Activated effector memory CD4-positive, alpha-beta T cell treated with Interleukin-2 at 50 U/mL for 16 hours (primary cell): ENCODE results near the gene PDE4B.

Experiments
- DNase-seq: peaks from one replicate; pipeline ENCODE4 v3.0.0-alpha.2; 2020

PDE4B gene

DNA sequence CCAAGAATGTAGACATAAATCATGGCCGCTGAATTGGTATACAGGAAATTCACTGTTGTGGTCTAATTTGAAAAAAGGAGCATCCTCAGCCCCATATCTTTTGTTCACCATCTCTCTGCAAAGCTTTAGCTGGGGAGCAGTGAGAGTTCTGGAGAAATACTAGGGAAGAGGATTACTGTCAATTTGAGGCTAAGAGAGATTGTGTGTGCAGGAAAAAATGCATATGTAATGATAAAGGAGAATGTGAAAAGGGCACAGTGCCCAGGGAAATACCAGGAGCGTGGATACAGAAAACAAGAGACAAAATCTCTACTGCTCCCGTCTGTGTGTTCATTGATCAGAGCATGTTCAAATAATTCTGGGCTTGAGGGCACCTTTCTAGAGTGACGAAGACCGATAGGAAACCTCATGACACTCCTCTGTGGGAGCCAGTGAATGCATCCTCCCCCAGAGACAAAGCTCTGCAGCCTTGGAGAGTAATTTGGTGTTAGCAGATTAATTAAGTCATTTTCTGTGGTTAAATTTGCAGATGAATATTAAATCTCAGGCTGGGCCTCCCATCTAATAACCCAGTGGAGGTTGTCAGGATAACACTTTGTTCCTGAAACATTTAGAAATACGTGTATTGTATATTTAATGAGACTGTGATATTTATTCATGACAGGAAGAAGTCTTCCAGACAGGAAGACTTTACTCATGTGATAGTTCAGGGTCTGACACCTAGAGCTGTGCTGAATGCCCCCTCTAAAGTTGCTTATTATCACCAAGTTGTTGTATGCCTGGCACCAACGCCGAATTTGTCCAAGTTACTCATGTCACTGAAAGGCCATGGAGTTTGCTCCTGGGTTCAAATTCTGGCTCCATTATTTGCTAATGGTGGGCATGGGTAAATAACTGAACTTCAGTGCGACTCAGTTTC, 453.9 kb downstream of the PDE4B start:
- DNase-seq: no peak

DNA sequence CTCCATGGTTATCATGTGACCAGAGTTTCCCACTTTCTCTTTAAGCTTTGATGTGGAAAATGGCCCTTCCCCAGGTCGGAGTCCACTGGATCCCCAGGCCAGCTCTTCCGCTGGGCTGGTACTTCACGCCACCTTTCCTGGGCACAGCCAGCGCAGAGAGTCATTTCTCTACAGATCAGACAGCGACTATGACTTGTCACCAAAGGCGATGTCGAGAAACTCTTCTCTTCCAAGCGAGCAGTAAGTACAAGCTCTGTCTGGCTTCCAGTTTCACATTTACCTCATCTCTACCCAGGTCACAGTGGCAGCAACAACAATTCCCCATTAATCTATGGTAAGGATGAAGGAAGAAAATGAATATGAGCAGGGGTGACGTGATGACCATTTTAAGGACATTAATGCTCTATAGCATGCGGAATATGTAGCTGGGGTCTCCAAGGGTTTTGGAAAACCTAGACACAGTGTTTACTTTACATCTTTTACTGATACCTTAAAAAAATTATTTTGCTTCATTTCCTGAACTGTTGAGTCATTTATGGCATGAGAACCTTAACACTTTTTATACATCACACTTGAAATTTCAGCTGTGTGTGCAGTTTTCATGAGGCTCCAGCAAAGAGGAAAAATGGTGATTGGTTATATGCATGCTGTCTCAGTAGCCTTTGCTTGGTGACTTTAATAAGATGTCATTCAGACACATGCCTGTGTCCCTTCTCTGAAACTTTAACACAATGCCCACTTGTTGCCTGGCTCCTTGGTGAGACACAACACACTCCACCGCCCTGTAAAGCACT, 454.9 kb downstream of the PDE4B start:
- DNase-seq: no peak

DNA sequence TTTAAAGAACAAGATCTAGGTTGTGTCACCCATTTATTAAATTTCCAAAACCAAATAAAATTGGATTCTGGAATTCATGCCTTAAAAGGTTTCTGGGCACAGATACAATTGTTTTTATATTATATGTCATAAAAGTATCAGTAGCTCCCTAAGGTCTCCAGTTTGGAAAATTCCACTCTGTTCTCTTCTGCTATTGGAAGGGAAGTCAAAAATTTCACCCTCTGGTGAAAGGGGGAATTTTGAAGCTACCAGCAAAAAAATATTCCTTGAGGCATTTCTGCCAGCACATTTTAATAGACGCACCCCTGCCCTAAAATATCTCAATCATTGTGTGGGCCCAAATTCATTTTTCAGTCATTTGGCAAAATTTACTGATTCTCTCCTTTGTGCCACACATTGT, 455.6 kb downstream of the PDE4B start:
- DNase-seq: no peak

DNA sequence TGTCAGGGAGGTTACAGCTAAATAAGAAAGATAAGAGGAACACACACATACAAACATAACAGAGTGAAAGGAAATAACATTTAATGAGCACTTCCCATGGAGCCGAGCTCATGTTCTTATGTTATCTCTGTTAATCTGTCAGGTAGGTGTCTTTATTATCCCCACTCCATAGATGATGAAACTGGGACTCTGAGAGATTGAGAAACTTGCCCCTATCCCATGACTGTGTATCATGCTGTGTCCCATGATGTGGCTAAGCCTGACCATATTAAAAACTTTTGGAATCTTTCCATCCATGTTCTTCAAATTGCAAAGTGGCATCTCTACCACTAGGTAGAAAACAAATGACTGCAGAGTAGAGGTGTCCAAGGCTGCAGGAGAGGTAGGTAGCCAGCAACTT, 456.1 kb downstream of the PDE4B start:
- DNase-seq: no peak

DNA sequence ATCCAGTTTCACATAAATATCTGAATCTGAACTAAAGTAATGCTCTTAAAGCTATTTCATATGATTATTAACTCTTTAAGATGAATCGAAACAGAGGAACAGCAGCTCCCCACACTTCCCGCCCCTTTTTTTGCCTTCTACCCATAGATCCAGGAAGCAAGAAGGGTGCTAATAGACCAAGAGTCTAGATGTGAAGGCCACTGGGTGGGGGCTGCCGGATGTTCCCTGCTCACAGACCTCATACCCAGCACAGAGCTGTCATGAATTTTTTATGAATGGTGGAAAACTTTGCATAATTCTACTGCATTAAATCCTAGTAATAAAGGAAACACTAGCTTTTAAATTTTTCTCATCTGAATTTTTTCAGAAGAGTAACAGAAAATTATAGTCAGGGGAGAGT, 457.4 kb downstream of the PDE4B start:
- DNase-seq: no peak

DNA sequence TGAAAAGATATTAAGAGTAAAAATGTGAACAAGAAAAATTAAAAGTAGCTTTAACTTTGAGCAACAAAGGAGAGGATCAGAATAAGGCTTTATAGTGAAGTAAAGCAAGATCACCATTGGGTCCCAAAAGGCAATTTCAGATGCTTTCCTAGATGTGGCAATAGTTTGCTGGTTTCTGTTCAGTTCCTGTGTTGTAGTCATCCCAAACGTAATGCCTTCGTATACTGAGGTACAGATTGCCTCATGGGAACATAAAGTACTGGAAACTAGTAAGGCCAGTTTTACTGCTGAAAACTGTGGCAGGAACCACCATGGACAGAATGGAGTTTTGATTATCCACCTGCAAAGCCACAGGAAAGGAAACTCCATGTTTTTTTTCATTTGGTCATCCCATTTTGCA, 457.8 kb downstream of the PDE4B start:
- DNase-seq: no peak

DNA sequence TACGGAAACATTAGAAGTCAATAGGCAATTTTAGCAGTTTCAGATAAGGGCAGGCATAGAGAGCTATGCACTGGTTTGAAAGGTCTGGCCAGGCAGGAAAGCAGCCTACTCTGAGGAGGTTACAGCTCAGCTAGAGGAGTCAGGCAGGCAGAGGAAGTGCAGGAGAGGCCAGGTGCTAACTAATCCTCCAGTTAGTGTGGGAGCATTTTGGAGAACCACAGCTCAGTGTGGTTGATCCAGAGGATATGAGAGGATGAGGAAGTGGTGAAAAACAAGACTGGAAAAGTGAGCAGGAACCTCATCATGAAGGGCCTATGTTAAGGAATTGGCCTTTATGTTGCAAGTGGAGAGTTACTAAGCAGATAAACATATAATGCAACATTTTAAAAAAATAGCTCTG, 458.9 kb downstream of the PDE4B start:
- DNase-seq: no peak

DNA sequence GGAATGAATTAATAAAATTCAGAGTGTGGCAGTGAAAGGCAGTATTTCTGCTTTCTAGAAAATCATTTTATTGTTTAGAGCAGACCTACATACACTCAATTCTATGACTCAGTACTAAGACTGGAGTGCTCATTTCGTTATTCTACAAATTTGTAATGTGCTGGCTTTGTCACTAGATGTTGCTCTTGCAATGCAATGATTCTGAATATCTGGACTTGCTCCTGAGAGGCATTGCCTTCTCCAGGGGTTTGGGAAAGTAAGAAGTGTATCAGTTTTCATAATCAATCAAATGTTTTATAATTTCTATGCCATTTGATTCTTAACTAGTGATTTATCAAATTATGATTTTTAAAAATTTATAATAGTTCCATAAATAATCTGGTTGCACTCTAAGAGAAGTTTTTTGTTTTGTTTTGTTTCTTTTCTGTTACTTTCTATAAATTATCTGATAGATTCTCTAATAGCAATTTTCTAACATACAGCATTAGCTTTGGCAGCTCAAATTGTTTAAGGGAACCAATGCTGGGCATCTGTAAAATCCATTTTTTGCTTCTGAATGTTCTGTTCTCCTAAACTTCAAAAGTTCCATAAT, 460.7 kb downstream of the PDE4B start:
- no peak for DNase-seq

DNA sequence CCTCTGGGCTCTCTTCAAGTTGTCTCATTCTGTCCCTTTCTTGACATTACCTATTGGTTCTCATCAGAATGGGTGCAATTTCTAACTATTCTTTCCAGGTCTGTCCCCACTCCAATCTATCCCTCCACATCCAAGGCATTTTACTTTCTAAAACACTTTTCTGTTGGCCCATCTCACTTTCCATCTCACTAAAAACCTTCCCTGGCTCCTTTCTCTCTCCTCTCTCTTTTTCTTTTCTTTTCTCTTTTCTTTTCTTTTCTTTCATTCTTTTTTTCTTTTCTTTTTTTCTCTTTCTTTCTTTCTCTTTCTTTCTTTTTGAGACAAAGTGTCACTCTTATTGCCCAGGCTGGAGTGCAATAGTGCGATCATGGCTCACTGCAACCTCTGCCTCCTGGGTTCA, 462.1 kb downstream of the PDE4B start:
- DNase-seq: no peak

DNA sequence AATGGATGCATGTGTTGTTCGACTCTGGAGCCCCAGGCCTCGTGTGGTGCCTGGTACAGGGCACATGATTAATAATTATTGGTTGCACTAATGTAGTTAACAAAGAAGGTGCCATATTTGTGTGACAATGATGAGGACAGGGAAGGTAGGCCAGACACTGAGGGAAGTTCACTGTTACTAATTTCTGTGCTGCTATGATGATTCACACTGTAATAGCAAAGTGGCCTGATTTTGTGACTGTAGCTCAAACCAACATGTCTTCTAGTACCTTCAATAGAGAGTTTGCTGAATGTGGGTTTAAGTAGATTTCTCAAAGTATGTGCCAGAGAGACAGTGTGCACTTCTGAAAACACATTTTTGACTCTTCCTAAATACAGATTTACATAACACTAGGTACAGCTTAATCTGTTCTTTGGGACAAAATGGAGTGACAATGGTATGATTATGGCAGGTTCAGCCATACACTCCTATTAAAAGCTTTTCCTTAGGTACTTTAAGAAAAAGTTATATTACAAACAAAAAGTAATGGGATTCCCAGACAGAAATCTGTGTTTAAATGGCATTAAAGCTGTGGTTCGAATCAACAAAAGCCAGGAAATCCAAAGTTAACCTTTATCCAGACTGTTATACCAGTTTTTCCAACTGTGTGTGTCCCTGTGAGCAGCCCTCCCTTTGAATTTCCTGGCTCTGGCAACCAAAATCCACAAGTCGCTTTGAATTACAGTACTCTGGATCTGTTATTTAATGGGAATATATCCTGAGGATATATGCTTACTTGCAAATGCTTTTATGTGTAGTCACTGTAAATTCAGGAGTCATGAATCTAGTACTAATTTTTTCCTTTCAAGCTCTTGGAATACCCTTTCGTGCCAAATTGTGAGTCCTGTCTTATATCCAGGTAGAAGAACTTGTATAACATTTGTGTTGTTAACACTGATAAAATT, 464.2 kb downstream of the PDE4B start:
- no peak for DNase-seq

DNA sequence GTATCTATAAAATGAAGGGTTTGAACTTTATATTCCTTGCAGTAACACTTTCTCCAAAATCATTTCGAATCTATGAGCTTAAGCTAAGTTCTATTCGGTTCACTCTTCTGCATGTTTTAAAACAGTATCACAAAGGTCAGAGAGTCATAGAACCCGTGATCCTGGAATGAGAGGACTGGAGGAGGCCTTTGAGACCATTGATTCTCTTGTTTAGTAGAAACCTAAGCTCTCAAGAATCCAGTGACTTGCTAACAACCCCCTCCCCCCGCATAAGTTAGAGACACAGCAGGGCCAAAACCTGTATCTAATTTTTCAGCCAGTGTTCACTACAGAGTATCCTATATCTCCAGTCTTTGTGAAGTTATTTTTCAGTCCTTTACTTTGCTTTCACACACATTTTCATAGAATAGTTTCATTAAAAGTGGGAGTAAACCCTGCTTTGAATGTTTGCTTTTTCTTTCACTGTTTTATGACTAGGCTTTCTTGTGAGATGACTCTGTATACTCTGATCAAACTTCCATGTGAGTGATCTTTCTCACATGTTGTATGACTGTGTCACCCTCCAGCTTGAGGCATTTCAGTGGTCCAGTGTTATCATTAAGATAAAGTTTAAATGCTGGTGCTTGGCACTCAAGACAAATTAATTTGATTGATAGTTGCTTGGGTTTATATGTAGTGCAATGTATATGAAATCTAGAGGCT, 465.9 kb downstream of the PDE4B start:
- no peak for DNase-seq

DNA sequence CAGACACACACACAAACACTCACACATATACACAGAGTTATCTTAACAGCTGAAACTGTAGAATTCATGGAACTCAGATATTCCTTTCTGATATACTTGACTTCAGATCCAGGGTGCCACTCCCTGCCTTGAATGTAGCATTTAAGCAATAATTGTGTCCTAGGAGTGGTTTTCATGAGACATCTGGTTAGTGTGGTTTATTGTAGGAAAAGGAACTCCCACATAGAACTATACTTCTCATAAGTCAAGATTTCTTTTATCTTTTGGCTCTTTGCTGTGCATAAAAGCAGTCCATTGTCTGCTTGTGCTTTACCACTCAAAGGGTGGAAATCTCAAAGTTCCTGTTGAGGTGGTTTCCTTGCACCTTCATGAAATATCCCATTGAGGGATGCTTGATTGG, 468.7 kb downstream of the PDE4B start:
- no peak for DNase-seq

DNA sequence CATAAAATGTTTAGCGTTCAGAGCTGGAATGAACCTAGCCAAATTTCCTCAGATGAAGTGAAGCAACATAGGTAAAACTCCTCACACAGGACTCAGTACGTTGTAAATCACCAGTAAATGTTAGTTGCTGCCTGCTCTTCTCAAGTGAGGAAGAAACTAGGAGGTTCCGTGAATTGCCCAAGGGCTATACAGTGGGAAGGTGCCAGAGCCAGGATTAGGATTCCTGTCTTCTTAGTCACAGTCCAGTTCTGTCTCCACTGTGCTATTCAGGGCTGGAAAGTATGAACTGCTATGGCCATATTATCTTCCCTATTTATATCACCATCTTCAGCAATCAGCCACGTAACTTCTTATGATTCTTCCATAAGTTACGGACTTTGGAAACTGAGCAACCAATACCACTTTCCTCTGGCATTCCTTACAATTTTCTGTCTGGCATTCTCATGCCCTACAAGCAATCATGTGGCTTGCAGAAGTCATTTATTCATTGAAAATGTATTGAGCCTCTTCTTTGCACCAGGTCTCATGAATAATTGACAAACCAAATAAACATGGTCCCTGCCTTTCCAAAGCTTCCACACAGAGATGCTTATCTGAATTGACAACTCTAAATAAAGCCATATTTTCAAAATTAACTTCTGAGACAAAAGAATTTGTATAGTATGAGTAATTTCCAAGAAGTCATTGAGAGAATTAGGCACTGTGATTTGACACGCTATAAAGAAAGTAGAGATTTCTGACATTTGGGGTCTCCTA, 469.7 kb downstream of the PDE4B start:
- DNase-seq: no peak

DNA sequence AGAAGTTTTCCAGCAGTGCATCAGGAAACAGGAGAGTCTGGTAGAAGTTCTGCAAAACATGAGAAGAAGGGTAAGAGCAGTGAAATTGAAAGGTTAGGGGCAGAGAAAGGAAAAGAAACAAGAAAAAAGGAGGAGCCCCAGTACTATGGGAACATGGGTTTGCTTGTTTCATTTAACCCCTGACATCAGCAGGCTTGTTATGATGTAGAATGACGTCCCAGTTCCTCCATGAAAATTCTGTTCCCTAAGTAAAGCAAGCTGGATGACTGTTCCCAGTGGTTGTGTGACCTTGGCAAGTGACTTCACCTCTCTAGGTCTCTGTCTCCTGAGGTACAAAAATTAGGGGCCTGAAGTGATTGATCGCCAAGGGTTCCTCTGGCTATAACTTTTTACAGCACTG, 472.6 kb downstream of the PDE4B start:
- no peak for DNase-seq

DNA sequence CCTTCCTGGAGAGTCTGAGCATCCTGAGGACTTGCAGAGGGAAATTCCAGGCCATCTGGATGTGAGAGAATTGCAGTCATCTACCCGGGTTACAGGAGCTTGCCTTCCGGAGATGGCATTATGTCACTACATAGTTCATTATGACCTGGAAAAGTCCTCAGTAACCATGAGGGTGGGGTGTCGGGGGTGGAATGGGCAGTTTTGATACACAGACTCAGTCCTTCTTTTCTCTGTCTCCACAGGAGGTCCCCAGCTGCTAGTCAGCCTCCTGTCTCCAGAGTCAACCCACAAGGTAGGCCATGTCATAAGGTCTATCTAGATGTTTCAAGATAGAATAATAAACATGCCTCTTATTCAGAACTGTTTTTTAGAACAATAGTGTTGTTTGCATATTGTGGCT, 473.1 kb downstream of the PDE4B start:
- no peak for DNase-seq

DNA sequence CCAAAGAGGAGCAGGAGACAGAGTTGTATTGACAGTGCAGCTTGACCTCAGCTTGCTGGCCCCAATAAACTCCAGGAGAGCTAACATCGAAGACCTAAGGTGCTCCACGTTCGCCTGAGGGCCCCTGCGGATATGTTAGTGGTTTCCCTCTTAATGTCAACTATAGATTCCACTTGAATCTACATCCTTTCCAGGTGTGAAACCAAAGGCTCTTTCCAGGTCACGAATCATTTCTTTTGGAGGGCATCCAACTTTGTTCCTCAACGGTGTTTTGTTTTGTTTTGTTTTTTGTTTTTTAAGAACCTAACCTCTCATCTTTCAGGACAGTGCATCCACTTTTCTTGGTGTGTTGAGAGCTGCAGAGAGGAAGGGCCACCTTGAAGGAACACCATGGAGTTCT, 473.7 kb downstream of the PDE4B start:
- no peak for DNase-seq

DNA sequence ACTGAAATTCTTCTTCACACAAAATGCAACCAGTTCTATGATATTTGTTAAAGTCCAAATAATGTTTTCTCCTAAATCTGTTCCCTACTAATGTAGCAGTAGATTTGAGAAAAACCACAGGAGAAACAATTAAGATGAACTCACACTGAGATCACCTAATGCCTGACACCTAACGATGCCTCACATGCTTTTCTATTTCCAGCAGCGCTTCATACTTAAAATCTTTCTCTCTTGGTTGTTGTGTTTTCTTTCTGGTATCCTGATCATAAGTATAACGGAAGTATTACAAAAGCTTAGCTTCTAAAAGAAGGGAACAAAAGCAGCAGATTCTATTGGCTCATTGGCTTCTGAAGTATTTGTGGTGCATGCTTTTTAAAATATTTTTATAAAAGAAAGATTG, 474.1 kb downstream of the PDE4B start:
- no peak for DNase-seq

DNA sequence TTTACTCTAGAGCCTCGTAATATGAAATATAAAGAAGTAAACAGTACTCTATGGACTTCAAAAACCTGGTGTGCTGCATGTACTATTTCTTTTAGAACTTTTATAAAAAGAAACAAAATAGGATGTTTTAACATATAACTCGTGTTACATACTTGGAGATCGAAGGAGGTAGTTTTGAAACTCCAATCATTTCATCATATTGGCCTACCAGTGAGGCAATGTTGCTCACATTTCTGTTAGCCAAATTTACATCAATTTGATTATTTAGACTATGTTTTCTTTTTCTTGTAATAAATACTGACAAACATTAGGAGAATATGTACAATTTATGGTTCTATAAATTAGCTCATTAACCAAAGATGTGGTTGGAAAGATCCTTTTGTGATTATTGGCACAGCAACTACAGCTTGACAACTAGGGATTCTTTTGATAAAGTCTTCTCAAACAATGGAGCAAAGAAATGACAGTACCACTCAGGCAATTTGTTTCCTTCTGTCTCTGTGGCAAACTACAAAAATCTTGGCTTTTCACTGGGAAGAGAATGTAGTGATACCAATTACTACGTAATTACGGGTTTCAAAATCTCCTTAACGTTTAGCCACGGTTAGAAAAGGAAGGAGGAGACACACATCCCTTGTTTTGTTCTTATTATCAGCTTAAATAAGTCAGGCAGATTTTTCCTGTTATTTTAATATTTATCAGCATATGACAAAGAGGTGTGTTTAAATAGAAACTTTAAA, 474.7 kb downstream of the PDE4B start:
- DNase-seq: no peak

DNA sequence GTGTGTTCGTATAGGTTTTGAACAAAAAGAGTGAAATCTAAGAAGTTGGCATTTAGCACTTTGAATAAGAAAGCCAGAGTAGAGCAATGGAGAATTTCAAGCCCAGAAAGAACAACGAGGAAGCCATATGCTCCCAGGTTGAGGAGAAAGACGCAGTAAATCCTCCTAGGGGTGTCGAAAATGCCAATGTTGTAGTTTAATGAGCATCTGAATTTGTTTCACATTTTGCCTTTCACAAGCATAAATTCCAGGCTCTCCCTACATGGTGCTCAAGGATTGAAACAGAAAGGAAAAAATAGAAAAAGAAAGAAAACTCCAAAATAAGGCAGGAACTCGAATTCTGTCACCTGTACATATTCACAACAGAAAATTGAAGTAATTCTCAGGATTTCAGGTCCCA, 476.5 kb downstream of the PDE4B start:
- no peak for DNase-seq

DNA sequence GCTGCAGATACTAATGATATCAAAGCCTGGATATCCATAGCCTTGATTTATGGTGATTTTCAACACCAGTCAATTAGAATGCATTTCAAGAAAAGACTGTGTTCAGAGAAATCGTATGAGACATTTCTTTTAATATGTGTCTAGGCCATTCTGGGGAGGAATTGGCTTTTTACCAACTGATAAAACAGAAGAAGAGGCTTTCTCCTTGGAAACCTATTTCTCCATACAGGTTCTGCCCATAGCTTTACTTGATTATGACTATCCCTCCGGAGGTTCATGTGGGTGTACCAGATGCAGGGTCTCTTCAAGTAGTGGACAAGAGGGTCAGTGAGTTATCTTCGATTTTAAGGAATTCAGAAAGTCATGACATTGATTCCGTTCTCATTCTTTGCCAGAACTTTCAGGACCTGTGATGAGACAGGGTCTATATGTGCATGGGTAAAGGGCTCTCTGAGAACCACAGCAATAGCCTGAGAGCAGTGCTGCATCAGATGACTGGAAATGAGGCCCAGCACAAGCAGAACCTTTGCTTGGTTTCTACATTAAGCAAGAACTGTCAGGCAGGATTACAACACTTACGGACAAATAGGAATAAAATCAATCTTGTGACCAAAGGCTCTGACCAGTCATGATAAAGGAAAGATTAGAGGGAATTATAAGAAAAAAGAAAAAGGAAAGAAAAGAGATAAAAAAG, 477.6 kb downstream of the PDE4B start:
- DNase-seq: no peak
